ENCODE measurements around the gene ARL15. TPM values are rescaled to one million over a fixed set of nuclear protein-coding genes. Genes with fewer than 3 reads are reported as not detected.

Gene ARL15
- total RNA-seq, 1 experiment from 2014 or later: 0.50 TPM

GRCh38 chr5:53956632-53957031 lies 353.7 kb downstream of the ARL15 start:
- POLR2A ChIA-PET (ENCODE audit: unreplicated experiment): no interaction called here
- no peaks in the 10 kb centered on the region for H3K27me3 ChIP-seq (ENCODE audit: insufficient read depth, low read depth)

GRCh38 chr5:53956196-53956595 lies 354.2 kb downstream of the ARL15 start:
- no peaks in the 10 kb centered on the region for H3F3A ChIP-seq (ENCODE audit: insufficient read depth, low read depth)
- intact Hi-C loops (cut with micrococcal nuclease; ENCODE audit: unreplicated experiment): no loop called here
- ChIA-PET POLR2A (ENCODE audit: unreplicated experiment) (no interaction called here), CTCF (no interaction called here)
- H3K4me1 ChIP-seq (replicated peaks; ENCODE audit: insufficient read depth): no peaks in the 10 kb centered on the region
- H3K4me3 ChIP-seq: no peak overlapping the region
- TF ChIP-seq CTCF (conservative IDR thresholded peaks at IDR 0.05) (no peak), EZH2 (IDR thresholded peaks at IDR 0.05; ENCODE audit: low read depth) (no peak)
- no peaks in the 10 kb centered on the region for H3K27me3 ChIP-seq (ENCODE audit: insufficient read depth, low read depth)
- no peak for DNase-seq
- no peaks in the 10 kb centered on the region for H3K9me2 ChIP-seq (ENCODE audit: insufficient read depth)
- H3K9me3 ChIP-seq (ENCODE audit: insufficient read depth, low read depth): no peaks in the 10 kb centered on the region
- H2AFZ ChIP-seq: no peak overlapping the region
- no peaks in the 10 kb centered on the region for H4K20me1 ChIP-seq (ENCODE audit: insufficient read depth)
- no peak overlapping the region for H3K27ac ChIP-seq
- H3K36me3 ChIP-seq (ENCODE audit: low read depth): no peaks in the 10 kb centered on the region
- BruUV-seq (replicated peaks): no TSS peak
- H3K79me2 ChIP-seq (ENCODE audit: low read depth): no peaks in the 10 kb centered on the region
- H3K4me2 ChIP-seq: no peak overlapping the region

More at GRCh38 chr5:53956632-53957031, 353.7 kb downstream of the ARL15 start:
- H3F3A ChIP-seq (ENCODE audit: insufficient read depth, low read depth): no peaks in the 10 kb centered on the region
- no peaks in the 10 kb centered on the region for H3K36me3 ChIP-seq (ENCODE audit: low read depth)
- no TSS peak for BruUV-seq (replicated peaks)
- H3K9me2 ChIP-seq (ENCODE audit: insufficient read depth): no peaks in the 10 kb centered on the region
- no peak overlapping the region for H3K4me2 ChIP-seq
- no peak overlapping the region for H3K27ac ChIP-seq
- no peaks in the 10 kb centered on the region for H3K4me1 ChIP-seq (replicated peaks; ENCODE audit: insufficient read depth)
- intact Hi-C loops (cut with micrococcal nuclease; ENCODE audit: unreplicated experiment): no loop called here
- H2AFZ ChIP-seq: no peak overlapping the region
- CTCF ChIA-PET: no interaction called here
- no peaks in the 10 kb centered on the region for H4K20me1 ChIP-seq (ENCODE audit: insufficient read depth)
- no peaks in the 10 kb centered on the region for H3K79me2 ChIP-seq (ENCODE audit: low read depth)
- H3K4me3 ChIP-seq: no peak overlapping the region
- H3K9me3 ChIP-seq (ENCODE audit: insufficient read depth, low read depth): no peaks in the 10 kb centered on the region
- TF ChIP-seq EZH2 (IDR thresholded peaks at IDR 0.05; ENCODE audit: low read depth) (no peak), CTCF (conservative IDR thresholded peaks at IDR 0.05) (no peak)
- no peak for DNase-seq

GRCh38 chr5:53950621-53951020 lies 359.8 kb downstream of the ARL15 start:
- Histone ChIP-seq H4K20me1 (ENCODE audit: insufficient read depth) (no peaks in the 10 kb centered on the region), H3K4me1 (replicated peaks; ENCODE audit: insufficient read depth) (no peaks in the 10 kb centered on the region), H3K9me3 (ENCODE audit: insufficient read depth, low read depth) (no peaks in the 10 kb centered on the region), H3K79me2 (ENCODE audit: low read depth) (no peaks in the 10 kb centered on the region), H3K27me3 (ENCODE audit: insufficient read depth, low read depth) (no peaks in the 10 kb centered on the region), H3F3A (ENCODE audit: insufficient read depth, low read depth) (no peaks in the 10 kb centered on the region), H3K36me3 (ENCODE audit: low read depth) (no peaks in the 10 kb centered on the region), H3K27ac (no peak overlapping the region), H3K4me2 (no peak overlapping the region), H3K4me3 (no peak overlapping the region), H2AFZ (no peak overlapping the region), H3K9me2 (ENCODE audit: insufficient read depth) (no peaks in the 10 kb centered on the region)
- DNase-seq: no peak
- ChIA-PET POLR2A (ENCODE audit: unreplicated experiment) (no interaction called here), CTCF (no interaction called here)
- no TSS peak for BruUV-seq (replicated peaks)
- no peak for TF ChIP-seq CTCF (conservative IDR thresholded peaks at IDR 0.05)
- no peak for TF ChIP-seq EZH2 (IDR thresholded peaks at IDR 0.05; ENCODE audit: low read depth)
- intact Hi-C loops (cut with micrococcal nuclease; ENCODE audit: unreplicated experiment): no loop called here
